ENCODE measurements around the gene DPYSL4.

DPYSL4 gene

DNA sequence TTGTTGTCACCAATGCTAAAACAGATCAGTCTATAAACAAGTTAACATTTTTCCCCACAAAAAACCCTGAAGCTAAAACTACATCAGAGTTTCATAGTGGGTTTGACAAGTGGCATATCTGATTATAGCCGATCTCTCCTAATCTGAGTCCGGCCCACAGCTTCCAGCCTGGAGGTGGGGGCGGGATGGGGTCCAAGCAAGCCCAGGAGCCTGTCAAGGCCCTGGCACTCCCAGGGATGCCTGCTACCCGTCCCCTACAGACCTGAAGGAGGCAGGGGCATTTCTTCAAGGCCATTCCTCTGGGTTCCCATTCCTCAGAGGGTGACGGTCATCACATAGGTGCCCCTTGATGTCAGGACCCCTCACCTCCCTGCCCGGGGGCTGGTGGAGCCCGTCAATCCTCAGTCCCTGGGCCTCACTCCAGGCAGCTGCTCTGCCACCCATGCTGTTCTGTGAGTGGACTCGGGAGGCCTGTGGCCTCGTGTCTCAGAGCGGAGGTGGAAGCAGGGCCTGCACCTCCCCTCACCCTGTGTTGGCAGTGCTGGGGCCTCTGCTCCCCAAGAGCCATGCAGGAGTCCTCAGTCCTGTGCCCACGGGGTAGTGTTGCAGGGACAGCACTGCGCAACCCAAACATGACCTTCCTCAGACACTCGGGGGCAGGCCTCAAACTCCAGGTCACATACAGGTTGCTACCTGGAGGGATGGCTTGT, 8.8 kb downstream of the DPYSL4 start:
- Histone ChIP-seq H3K36me3 (ENCODE audit: insufficient read depth, insufficient read length, low read length) (peaks cover 2% of the 10 kb centered on the region), H3K4me1 (ENCODE audit: insufficient read depth, insufficient read length) (no peaks in the 10 kb centered on the region), H3K4me3 (ENCODE audit: insufficient read length, low read depth) (no peak overlapping the region), H3K9ac (ENCODE audit: insufficient read length, low read depth) (no peak overlapping the region), H3K27me3 (ENCODE audit: insufficient read depth, insufficient read length) (no peaks in the 10 kb centered on the region), H3K9me3 (ENCODE audit: insufficient read depth, low read length) (no peaks in the 10 kb centered on the region)
- no peak for TF ChIP-seq ZNF274 (IDR thresholded peaks at IDR 0.05; ENCODE audit: low read depth, low read length)
- TF ChIP-seq SUZ12 (IDR thresholded peaks at IDR 0.05; ENCODE audit: extremely low read depth, insufficient read depth, insufficient read length): no peak
- no peak for TF ChIP-seq YY1 (IDR thresholded peaks at IDR 0.05; ENCODE audit: insufficient read depth, insufficient read length)
- no peak for DNase-seq (ENCODE audit: low read depth, low spot score)

GRCh38 chr10:132196178-132197113, 9.7 kb downstream of the DPYSL4 start:
- Histone ChIP-seq H3K4me1 (ENCODE audit: insufficient read depth, insufficient read length) (no peaks in the 10 kb centered on the region), H3K9ac (ENCODE audit: insufficient read length, low read depth) (no peak overlapping the region), H3K4me3 (ENCODE audit: insufficient read length, low read depth) (no peak overlapping the region), H3K9me3 (ENCODE audit: insufficient read depth, low read length) (no peaks in the 10 kb centered on the region), H3K36me3 (ENCODE audit: insufficient read depth, insufficient read length, low read length) (peaks cover 2% of the 10 kb centered on the region), H3K27me3 (ENCODE audit: insufficient read depth, insufficient read length) (no peaks in the 10 kb centered on the region)
- no peak for TF ChIP-seq SUZ12 (IDR thresholded peaks at IDR 0.05; ENCODE audit: extremely low read depth, insufficient read depth, insufficient read length)
- TF ChIP-seq ZNF274 (IDR thresholded peaks at IDR 0.05; ENCODE audit: low read depth, low read length): no peak
- TF ChIP-seq YY1 (IDR thresholded peaks at IDR 0.05; ENCODE audit: insufficient read depth, insufficient read length): no peak
- no peak for DNase-seq (ENCODE audit: low read depth, low spot score)

DNA sequence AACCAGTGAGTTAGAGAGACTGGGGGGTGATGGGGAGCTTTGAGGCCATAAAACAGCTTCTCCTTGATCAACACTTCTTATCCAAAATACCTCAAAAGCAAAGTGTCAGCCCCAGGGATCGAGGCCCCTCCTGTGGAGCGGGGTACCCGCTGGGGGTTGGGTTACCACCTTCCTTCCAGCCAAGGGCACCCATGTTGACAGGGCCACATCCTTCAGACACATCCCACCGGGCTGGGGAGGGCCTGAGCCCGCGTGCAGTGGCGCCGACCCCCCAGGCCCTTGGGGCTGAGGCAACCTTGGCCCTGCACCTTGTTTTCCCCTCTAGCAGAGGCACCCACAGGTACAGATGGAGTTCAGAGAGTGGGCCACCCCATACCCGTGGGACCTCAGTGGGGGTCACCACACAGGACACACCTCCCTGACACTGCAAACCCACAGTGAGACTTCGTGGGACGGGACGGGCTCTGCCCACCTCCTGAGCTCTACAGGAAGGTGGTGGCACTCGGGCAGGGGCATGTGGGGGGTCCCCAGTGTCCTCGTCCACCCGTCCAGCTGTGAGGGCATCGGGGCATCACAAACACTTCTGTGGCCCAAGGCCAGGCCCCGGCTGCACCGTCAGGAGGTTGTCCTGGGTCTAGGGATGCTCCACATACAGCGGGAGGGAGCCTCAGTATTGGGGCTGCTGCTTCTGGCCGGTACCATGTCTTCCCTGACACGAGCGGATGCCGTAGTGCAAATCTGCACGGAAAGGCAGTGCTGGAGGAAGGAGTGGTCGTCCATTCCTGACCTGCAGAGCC, 10.7 kb downstream of the DPYSL4 start:
- DNase-seq (ENCODE audit: low read depth, low spot score): no peak
- peaks cover 2% of the 10 kb centered on the region for H3K36me3 ChIP-seq (ENCODE audit: insufficient read depth, insufficient read length, low read length)
- no peaks in the 10 kb centered on the region for H3K4me1 ChIP-seq (ENCODE audit: insufficient read depth, insufficient read length)
- H3K27me3 ChIP-seq (ENCODE audit: insufficient read depth, insufficient read length): no peaks in the 10 kb centered on the region
- no peaks in the 10 kb centered on the region for H3K9me3 ChIP-seq (ENCODE audit: insufficient read depth, low read length)
- no peak overlapping the region for H3K9ac ChIP-seq (ENCODE audit: insufficient read length, low read depth)
- TF ChIP-seq ZNF274 (IDR thresholded peaks at IDR 0.05; ENCODE audit: low read depth, low read length): no peak
- no peak overlapping the region for H3K4me3 ChIP-seq (ENCODE audit: insufficient read length, low read depth)

GRCh38 chr10:132198068-132198370, 11.3 kb downstream of the DPYSL4 start:
- no peaks in the 10 kb centered on the region for H3K9me3 ChIP-seq (ENCODE audit: insufficient read depth, low read length)
- TF ChIP-seq SUZ12 (IDR thresholded peaks at IDR 0.05; ENCODE audit: extremely low read depth, insufficient read depth, insufficient read length) (no peak), ZNF274 (IDR thresholded peaks at IDR 0.05; ENCODE audit: low read depth, low read length) (no peak), YY1 (IDR thresholded peaks at IDR 0.05; ENCODE audit: insufficient read depth, insufficient read length) (no peak)
- H3K4me3 ChIP-seq (ENCODE audit: insufficient read length, low read depth): no peak overlapping the region
- H3K36me3 ChIP-seq (ENCODE audit: insufficient read depth, insufficient read length, low read length): peaks cover 2% of the 10 kb centered on the region
- no peaks in the 10 kb centered on the region for H3K27me3 ChIP-seq (ENCODE audit: insufficient read depth, insufficient read length)
- no peak overlapping the region for H3K9ac ChIP-seq (ENCODE audit: insufficient read length, low read depth)
- no peak for DNase-seq (ENCODE audit: low read depth, low spot score)
- no peaks in the 10 kb centered on the region for H3K4me1 ChIP-seq (ENCODE audit: insufficient read depth, insufficient read length)

- Histone ChIP-seq H3K9ac (ENCODE audit: insufficient read length, low read depth) (no peak overlapping the region), H3K36me3 (ENCODE audit: insufficient read depth, insufficient read length, low read length) (peaks cover 2% of the 10 kb centered on the region), H3K9me3 (ENCODE audit: insufficient read depth, low read length) (no peaks in the 10 kb centered on the region), H3K27me3 (ENCODE audit: insufficient read depth, insufficient read length) (no peaks in the 10 kb centered on the region), H3K4me3 (ENCODE audit: insufficient read length, low read depth) (no peak overlapping the region), H3K4me1 (ENCODE audit: insufficient read depth, insufficient read length) (no peaks in the 10 kb centered on the region)
- no peak for DNase-seq (ENCODE audit: low read depth, low spot score)
- TF ChIP-seq YY1 (IDR thresholded peaks at IDR 0.05; ENCODE audit: insufficient read depth, insufficient read length) (no peak), SUZ12 (IDR thresholded peaks at IDR 0.05; ENCODE audit: extremely low read depth, insufficient read depth, insufficient read length) (no peak), ZNF274 (IDR thresholded peaks at IDR 0.05; ENCODE audit: low read depth, low read length) (no peak)
These were observed 11.8 kb downstream of the DPYSL4 start for GRCh38 chr10:132198381-132199181.

DNA sequence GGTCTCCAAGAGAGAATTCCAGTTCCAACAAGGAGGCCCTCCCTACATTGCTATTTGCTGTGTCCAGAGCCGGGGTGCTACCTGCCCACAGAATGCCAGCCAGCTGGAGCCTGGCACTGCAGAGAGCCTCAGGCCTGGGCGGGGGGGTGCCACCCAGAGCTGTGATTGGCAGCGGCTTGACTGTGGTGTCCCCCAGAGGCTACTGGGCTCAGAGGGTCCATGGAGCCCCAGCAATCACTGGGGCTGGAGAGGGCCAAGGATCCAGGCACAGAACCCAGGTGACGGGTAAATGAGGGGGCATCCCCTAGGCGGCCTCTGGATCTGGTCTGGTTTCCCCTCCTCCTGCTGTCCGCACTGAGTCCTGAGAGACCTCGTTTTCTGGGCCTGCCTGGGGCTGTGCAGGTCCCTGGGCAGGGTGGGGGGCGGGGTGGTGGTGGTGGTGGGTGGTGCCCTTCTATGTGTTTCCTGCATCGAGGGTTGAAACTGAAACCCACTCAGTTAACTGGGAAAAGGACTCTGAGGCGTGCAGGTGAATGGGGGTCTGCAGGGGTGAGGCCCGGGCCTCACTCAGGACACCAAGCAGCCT, 12.6 kb downstream of the DPYSL4 start:
- Histone ChIP-seq H3K27me3 (ENCODE audit: insufficient read depth, insufficient read length) (no peaks in the 10 kb centered on the region), H3K36me3 (ENCODE audit: insufficient read depth, insufficient read length, low read length) (no peaks in the 10 kb centered on the region), H3K4me3 (ENCODE audit: insufficient read length, low read depth) (no peak overlapping the region), H3K9me3 (ENCODE audit: insufficient read depth, low read length) (no peaks in the 10 kb centered on the region), H3K4me1 (ENCODE audit: insufficient read depth, insufficient read length) (no peaks in the 10 kb centered on the region), H3K9ac (ENCODE audit: insufficient read length, low read depth) (no peak overlapping the region)
- DNase-seq (ENCODE audit: low read depth, low spot score): no peak
- TF ChIP-seq SUZ12 (IDR thresholded peaks at IDR 0.05; ENCODE audit: extremely low read depth, insufficient read depth, insufficient read length) (no peak), YY1 (IDR thresholded peaks at IDR 0.05; ENCODE audit: insufficient read depth, insufficient read length) (no peak), ZNF274 (IDR thresholded peaks at IDR 0.05; ENCODE audit: low read depth, low read length) (no peak)
